HG02970 (cell line): ENCODE data around the gene RHEBL1.
A peak's percentile ranks its signal among the peaks of the same experiment; 100 is the strongest.

Source experiments
- ATAC-seq: cut with Tn5 transposase; IDR thresholded peaks from one replicate; pipeline ENCODE4 v1.9.1; 2021; ENCODE audit warnings: mild to moderate bottlenecking, moderate library complexity, moderate number of reproducible peaks; ENCODE audit not compliant: unreplicated experiment, low FRiP score

The RHEBL1 gene

GRCh38 chr12:49069507-49070346, at the start of gene RHEBL1:
RHEBL1 (minus strand) TSS chr12:49069979; CDS start chr12:49069785, 194 bp downstream.
- ATAC-seq = peak; percentile 97

- ATAC-seq = no peak
These were observed 41.4 kb upstream of the RHEBL1 start for GRCh38 chr12:49111206-49111605.

- peak; percentile 91 for ATAC-seq
These were observed 40.8 kb upstream of the RHEBL1 start, which contains the start of gene LMBR1L for GRCh38 chr12:49110464-49111155. LMBR1L (minus strand) TSS chr12:49110847; CDS start chr12:49110555, 292 bp downstream.

- no peak for ATAC-seq
These were observed 40.1 kb upstream of the RHEBL1 start for GRCh38 chr12:49109641-49110463.

- no peak for ATAC-seq
These were observed 39.2 kb upstream of the RHEBL1 start for GRCh38 chr12:49108958-49109404.

GRCh38 chr12:49105504-49106084, 35.8 kb upstream of the RHEBL1 start:
- ATAC-seq = no peak

GRCh38 chr12:49104822-49105221, 35.0 kb upstream of the RHEBL1 start:
- no peak for ATAC-seq

GRCh38 chr12:49100380-49100779, 30.6 kb upstream of the RHEBL1 start:
- no peak for ATAC-seq

- no peak for ATAC-seq
These were observed 28.9 kb upstream of the RHEBL1 start for GRCh38 chr12:49098703-49099102.

GRCh38 chr12:49098035-49098451, 28.3 kb upstream of the RHEBL1 start:
- no peak for ATAC-seq

- ATAC-seq = no peak
These were observed 27.6 kb upstream of the RHEBL1 start for GRCh38 chr12:49097381-49097780.

- ATAC-seq = no peak
These were observed 25.2 kb upstream of the RHEBL1 start for GRCh38 chr12:49094975-49095365.

GRCh38 chr12:49094160-49094974, 24.6 kb upstream of the RHEBL1 start, which contains the start of gene DHH:
DHH (minus strand) TSS chr12:49094801; CDS start chr12:49094512, 289 bp downstream.
- ATAC-seq = no peak

- no peak for ATAC-seq
These were observed 24.0 kb upstream of the RHEBL1 start for GRCh38 chr12:49093792-49094159.

GRCh38 chr12:49092816-49093406, 23.1 kb upstream of the RHEBL1 start:
- ATAC-seq = no peak

GRCh38 chr12:49092086-49092815, 22.5 kb upstream of the RHEBL1 start:
- no peak for ATAC-seq

GRCh38 chr12:49091836-49092085, 22.0 kb upstream of the RHEBL1 start:
- ATAC-seq = no peak

- ATAC-seq = no peak
These were observed 21.5 kb upstream of the RHEBL1 start for GRCh38 chr12:49091056-49091835.
